Dedifferentiated amniotic fluid mesenchymal stem cell (primary cell): Measurements from ENCODE around the gene DGKA.
"Not testable (repeated sequence)": the region's sequence is repeated elsewhere in the genome, so short reads cannot be mapped to it uniquely, and the experiment has no call there.

Experiments used
- DNase-seq: peaks from one replicate; pipeline ENCODE4 v3.0.0-alpha.2; 2016; ENCODE audit errors: extremely low spot score

The DGKA gene

GRCh38 chr12:55930771-55931316 is at the start of gene DGKA:
Gene DGKA, plus strand, starts transcription at chr12:55931162. Its CDS starts 5,342 bp downstream, at chr12:55936504.
- DNase-seq = peak; percentile 78

GRCh38 chr12:55885113-55885512 is 45.8 kb upstream of the DGKA start:
- no peak for DNase-seq

- no peak for DNase-seq
These were observed 39.7 kb upstream of the DGKA start for GRCh38 chr12:55891310-55891709.

GRCh38 chr12:55893723-55894122 is 37.2 kb upstream of the DGKA start:
- no peak for DNase-seq

GRCh38 chr12:55899082-55899481 is 31.9 kb upstream of the DGKA start:
- DNase-seq = no peak

- DNase-seq = no peak
These were observed 29.0 kb upstream of the DGKA start for GRCh38 chr12:55901881-55902490.

- DNase-seq = no peak
These were observed 24.9 kb upstream of the DGKA start for GRCh38 chr12:55906056-55906455.

DNA sequence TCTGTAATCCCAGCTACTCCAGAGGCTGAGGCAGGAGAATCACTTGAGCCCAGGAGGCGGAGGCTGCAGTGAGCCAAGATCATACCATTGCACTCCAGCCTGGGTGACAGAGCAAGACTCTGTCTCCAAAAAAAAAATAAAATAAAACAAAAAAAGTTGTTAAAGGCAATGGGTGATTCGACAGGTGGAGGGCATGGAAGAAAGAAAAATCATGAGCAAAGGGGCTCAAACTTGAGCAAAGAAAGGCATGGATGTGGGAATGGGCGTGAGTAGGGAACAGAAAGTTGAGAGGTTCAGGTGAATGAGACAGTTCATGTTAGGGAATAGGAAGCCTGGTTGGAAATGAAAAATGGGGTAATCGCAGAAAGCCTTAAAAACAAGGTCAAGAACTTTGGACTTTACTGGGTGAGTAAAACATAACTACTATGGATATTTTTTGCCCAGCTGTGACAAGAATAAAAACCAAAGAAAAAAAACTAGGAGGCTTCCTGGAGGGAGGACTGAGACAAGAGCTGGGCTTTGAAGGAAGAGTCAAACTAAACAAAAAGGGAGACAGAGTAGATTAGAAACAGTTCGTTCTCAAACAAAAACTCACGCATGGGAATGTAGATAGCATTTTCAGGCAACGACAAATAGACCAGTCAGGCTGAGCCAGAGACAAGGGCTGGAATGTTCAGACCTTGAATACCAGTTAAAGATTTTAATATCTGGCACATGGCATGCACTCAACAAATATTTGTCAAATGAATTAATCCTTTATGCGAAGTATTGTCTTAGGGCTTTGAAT is 22.0 kb upstream of the DGKA start:
- DNase-seq = no peak

DNA sequence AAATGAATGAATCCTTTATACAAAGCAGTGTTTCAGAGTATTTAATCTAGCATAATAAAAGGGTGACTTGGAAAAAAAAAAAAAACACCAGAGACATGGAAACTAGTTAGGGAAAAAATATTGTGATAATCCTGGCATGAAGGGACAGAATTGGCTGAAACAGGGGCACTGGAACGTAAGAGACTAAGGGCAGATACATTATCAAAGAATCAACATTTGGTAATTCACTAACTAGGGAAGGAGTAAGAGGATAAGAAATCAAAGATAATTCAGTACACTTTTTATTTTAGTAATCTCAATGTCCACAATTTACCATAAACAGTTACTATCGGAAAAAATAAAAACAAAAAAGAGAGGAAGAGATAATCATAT is 21.5 kb upstream of the DGKA start:
- no peak for DNase-seq

DNA sequence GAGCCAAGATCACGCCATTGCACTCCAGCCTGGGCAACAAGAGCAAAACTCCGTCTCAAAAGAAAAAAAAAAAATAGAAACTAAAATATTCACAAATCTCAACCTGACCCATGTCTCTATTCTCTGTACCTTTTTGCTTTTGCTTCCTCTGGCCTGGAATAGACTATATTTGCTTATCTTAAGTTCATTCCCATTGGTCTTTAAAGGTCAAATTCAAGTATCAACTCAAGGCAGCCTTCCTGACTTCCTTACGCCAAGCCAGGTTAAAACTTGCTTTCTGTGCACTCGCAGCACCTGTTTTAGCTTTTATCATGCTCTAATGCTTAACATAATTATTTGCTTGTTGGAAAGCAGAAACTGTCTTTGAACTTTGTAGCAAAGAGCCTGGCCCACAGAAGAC is 18.1 kb upstream of the DGKA start:
- no peak for DNase-seq

GRCh38 chr12:55915482-55915859 is 15.5 kb upstream of the DGKA start:
- no peak for DNase-seq

DNA sequence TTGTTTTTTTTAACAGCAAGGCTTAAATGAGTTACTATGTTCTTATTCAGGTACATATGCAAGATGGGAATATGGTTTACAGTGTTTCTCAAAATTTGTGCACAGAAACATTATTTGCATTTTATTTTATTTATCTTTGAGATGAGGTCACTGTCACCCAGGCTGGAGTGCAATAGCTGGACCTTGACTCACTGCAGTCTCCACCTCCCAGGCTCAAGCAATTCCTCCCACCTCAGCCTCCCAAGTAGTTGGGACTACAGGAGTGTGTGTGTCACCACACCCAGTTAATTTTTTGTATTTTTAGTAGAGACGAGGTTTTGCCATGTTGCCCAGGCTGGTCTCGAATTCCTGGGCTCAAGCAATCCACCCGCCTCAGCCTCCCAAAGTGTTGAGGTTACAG is 11.9 kb upstream of the DGKA start:
- DNase-seq = not testable (repeated sequence)

GRCh38 chr12:55922126-55922525 is 8.8 kb upstream of the DGKA start:
- DNase-seq = no peak

DNA sequence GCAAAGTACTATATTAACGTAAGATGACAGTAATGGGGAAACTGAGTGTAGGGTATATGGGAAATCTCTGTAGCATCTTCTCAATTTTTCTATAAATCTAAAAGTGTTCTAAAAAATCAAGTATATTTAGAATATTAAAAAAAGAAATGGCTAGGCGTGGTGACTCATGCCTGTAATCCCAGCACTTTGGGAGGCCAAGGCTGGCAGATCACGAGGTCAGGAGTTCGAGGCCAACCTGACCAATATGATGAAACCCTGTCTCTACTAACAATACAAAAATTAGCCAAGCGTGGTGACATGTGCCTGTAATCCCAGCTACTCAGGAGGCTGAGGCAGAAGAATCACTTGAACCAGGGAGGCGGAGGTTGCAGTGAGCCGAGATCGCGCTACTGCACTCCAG is 7.3 kb upstream of the DGKA start:
- not testable (repeated sequence) for DNase-seq

- DNase-seq = no peak
These were observed 5.6 kb upstream of the DGKA start for GRCh38 chr12:55925371-55925770.

GRCh38 chr12:55925870-55926737 is 4.9 kb upstream of the DGKA start:
- DNase-seq = no peak

DNA sequence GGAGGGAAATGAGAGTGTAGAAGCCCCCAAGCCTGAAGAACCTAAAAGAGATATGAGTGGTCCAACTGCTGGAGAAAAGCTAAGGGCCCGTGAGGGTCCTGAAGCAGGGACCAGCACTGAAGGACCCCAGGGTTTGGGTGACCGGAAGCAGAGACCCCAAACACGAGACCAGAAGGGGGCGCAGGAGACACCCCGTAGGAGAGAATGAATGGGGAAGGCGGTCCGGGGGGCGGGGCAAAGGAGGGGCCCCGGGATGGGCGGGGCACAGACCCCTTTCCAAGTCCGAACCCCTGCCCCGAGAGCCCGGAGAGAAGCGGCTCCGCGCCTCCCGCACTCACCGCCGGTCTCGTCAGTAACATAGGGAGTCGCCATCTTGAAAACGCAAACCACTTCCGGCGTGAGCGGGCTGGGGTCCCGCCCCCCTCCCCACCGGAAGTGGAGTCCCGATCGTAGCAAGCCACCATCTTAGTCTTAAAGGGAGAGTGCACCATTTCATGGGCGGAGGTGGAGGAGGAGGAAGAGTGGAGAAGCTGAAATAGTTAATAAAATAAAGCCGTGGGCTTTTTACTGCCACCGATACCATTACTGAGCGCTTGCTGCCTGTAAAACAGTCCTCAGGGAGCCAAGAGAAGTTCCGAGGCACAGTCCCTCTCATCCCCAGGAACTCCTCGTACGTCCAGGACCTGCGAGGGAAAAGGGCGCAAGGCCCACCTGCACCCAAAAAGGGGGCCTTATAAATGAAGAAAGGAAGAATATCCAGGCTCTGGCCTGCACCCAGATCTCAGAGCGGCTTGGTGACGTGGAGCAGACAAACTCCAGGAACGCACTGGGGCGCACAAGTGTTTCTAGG is 4.0 kb upstream of the DGKA start:
- peak; percentile 93 for DNase-seq

DNA sequence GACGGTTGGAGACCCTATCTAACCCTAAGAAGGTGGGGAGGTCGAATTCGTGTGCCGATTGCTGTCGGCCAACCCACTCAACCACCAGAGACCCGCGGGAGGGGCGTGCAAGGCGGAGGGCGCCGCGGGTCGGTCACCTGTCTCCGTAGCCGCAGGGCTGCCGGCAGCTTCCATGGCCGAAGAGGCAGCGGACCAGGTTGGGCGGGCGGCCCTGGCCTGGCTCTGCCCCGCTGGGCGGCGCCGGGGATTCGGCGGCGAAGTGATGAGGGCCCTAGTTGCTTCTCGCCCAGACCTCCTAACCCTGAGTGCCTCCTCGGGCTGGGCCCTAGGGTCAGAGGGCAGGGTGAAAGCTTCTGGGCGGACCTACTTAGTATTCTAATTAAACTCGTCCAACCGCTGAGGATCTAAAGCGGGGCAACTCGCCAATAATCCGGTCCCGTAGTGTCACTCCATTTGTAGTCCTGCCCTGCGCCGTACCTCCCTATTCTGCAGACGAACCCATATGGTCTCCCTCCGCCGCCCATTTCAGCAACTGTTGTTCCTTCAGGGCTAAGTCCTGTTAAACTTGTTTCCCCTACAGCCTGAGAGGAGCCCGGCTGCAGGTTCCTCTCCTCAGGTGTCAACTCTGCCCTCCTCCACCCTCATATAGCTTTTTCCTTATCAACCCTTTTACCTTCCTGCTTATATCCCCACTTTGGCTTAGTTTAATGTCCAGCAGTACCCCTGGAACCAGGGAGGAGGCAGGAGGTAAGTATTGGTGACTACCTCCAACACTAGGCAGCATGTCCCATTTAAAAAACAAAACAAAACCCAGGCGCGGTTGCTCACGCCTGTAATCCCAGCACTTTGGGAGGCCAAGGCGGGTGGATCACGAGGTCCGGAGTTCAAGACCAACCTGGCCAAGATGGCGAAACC is 3.1 kb upstream of the DGKA start, which contains the start of gene PYM1:
TSS of gene PYM1 (minus strand) at position 307 of the 915 bp plus-strand sequence. CDS start at position 174, 133 bp downstream.
- DNase-seq = no peak

DNA sequence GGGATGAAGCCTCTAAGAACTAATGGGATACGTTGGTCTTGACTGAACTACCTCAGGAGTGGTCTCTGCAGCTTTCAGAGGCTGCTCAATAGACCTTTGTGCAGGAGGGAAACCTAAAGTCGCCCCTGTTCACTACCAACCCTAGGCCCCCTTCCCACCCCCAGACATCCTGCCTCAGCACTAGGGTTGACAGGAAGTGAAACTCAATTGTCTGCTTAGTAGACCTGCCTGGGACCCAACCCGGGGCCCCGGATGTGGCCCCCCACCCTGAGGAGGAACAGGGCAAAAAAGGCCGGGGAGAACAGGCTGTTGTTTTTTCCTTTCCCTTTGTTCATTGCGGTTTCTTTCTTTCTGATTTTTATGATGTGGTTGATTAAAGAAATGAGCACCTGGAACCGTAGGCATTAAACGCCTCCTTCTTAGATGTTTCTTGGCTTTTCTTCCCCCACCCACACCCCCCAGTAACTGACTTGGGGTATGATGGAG is 1.6 kb upstream of the DGKA start:
- DNase-seq = no peak

DNA sequence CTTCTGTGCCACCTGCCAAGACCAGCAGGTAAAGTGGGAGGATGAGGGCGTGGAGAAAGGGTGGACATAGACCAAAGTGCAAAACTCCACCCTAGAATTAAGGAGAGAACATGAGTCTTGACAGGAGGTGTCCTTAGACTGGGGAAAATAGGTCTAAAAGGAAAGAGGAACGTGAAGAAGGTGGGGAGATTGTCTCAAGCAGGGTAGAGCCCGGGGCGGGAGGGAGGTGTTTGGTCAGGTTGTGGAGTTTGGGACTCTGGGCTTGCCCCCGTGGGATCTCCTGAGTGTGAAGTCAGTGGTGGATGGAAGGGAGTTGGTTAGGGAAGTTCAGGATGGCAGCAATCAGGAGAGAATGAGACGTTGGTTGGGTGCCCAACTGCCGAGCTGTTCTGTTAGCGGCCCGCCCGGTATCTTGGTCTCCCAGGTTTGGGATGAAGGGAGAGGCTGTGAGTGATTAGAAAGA is 386 bp downstream of the DGKA start:
- DNase-seq = no peak
